ENCODE results near the gene ACOXL.

ACOXL gene

GRCh38 chr2:110802208-110802932 is 70.0 kb downstream of the ACOXL start:
- peak overlapping the region; percentile 17 for H3K4me3 ChIP-seq (ENCODE audit: low read length)
- H3K4me1 ChIP-seq (ENCODE audit: control insufficient read depth, low read depth, low read length), result peaks cover 28% of the 10 kb centered on the region
- H3K9me3 ChIP-seq (ENCODE audit: control insufficient read depth, low read depth, low read length), result no peaks in the 10 kb centered on the region
- no peak overlapping the region for H3K27ac ChIP-seq (ENCODE audit: low read length)
- peaks cover 21% of the 10 kb centered on the region for H3K36me3 ChIP-seq (ENCODE audit: control insufficient read depth, low read depth, low read length)
- H3K27me3 ChIP-seq (ENCODE audit: control insufficient read depth, insufficient read depth, low read length), result no peaks in the 10 kb centered on the region
- peak overlapping the region; percentile 4 for H3K9ac ChIP-seq (ENCODE audit: low read length)

- no peak overlapping the region for H3K9ac ChIP-seq (ENCODE audit: low read length)
- H3K27ac ChIP-seq (ENCODE audit: low read length), result no peak overlapping the region
- H3K9me3 ChIP-seq (ENCODE audit: control insufficient read depth, low read depth, low read length), result no peaks in the 10 kb centered on the region
- peaks cover 11% of the 10 kb centered on the region for H3K36me3 ChIP-seq (ENCODE audit: control insufficient read depth, low read depth, low read length)
- no peak overlapping the region for H3K4me3 ChIP-seq (ENCODE audit: low read length)
- no peaks in the 10 kb centered on the region for H3K27me3 ChIP-seq (ENCODE audit: control insufficient read depth, insufficient read depth, low read length)
- peaks cover 28% of the 10 kb centered on the region for H3K4me1 ChIP-seq (ENCODE audit: control insufficient read depth, low read depth, low read length)
Measured at GRCh38 chr2:110804433-110804832, 72.1 kb downstream of the ACOXL start.

GRCh38 chr2:110804915-110805314 is 72.5 kb downstream of the ACOXL start:
- Histone ChIP-seq H3K9me3 (ENCODE audit: control insufficient read depth, low read depth, low read length) (no peaks in the 10 kb centered on the region), H3K27me3 (ENCODE audit: control insufficient read depth, insufficient read depth, low read length) (no peaks in the 10 kb centered on the region), H3K4me3 (ENCODE audit: low read length) (no peak overlapping the region), H3K36me3 (ENCODE audit: control insufficient read depth, low read depth, low read length) (peaks cover 8% of the 10 kb centered on the region), H3K27ac (ENCODE audit: low read length) (no peak overlapping the region), H3K4me1 (ENCODE audit: control insufficient read depth, low read depth, low read length) (peaks cover 28% of the 10 kb centered on the region), H3K9ac (ENCODE audit: low read length) (no peak overlapping the region)

GRCh38 chr2:110805894-110806452 is 73.6 kb downstream of the ACOXL start:
- H3K4me1 ChIP-seq (ENCODE audit: control insufficient read depth, low read depth, low read length), result peaks cover 25% of the 10 kb centered on the region
- peaks cover 14% of the 10 kb centered on the region for H3K36me3 ChIP-seq (ENCODE audit: control insufficient read depth, low read depth, low read length)
- H3K27me3 ChIP-seq (ENCODE audit: control insufficient read depth, insufficient read depth, low read length), result no peaks in the 10 kb centered on the region
- H3K9me3 ChIP-seq (ENCODE audit: control insufficient read depth, low read depth, low read length), result no peaks in the 10 kb centered on the region
- H3K4me3 ChIP-seq (ENCODE audit: low read length), result no peak overlapping the region
- no peak overlapping the region for H3K27ac ChIP-seq (ENCODE audit: low read length)
- no peak overlapping the region for H3K9ac ChIP-seq (ENCODE audit: low read length)

- peaks cover 9% of the 10 kb centered on the region for H3K4me1 ChIP-seq (ENCODE audit: control insufficient read depth, low read depth, low read length)
- no peaks in the 10 kb centered on the region for H3K27me3 ChIP-seq (ENCODE audit: control insufficient read depth, insufficient read depth, low read length)
Measured at GRCh38 chr2:110807522-110807921, 75.1 kb downstream of the ACOXL start.

GRCh38 chr2:110810404-110810803 is 78.0 kb downstream of the ACOXL start:
- no peak overlapping the region for H3K27ac ChIP-seq (ENCODE audit: low read length)
- no peaks in the 10 kb centered on the region for H3K27me3 ChIP-seq (ENCODE audit: control insufficient read depth, insufficient read depth, low read length)
- no peaks in the 10 kb centered on the region for H3K4me1 ChIP-seq (ENCODE audit: control insufficient read depth, low read depth, low read length)
- no peaks in the 10 kb centered on the region for H3K9me3 ChIP-seq (ENCODE audit: control insufficient read depth, low read depth, low read length)
- no peak overlapping the region for H3K4me3 ChIP-seq (ENCODE audit: low read length)
- H3K9ac ChIP-seq (ENCODE audit: low read length), result no peak overlapping the region
- peaks cover 9% of the 10 kb centered on the region for H3K36me3 ChIP-seq (ENCODE audit: control insufficient read depth, low read depth, low read length)

More at GRCh38 chr2:110807522-110807921, 75.1 kb downstream of the ACOXL start:
- Histone ChIP-seq H3K9me3 (ENCODE audit: control insufficient read depth, low read depth, low read length) (no peaks in the 10 kb centered on the region), H3K27ac (ENCODE audit: low read length) (no peak overlapping the region), H3K9ac (ENCODE audit: low read length) (no peak overlapping the region), H3K36me3 (ENCODE audit: control insufficient read depth, low read depth, low read length) (peaks cover 14% of the 10 kb centered on the region), H3K4me3 (ENCODE audit: low read length) (no peak overlapping the region)

GRCh38 chr2:110812726-110813645 is 80.6 kb downstream of the ACOXL start:
- no peak overlapping the region for H3K27ac ChIP-seq (ENCODE audit: low read length)

GRCh38 chr2:110813896-110814295 is 81.5 kb downstream of the ACOXL start:
- H3K27me3 ChIP-seq (ENCODE audit: control insufficient read depth, insufficient read depth, low read length), result no peaks in the 10 kb centered on the region
- no peak overlapping the region for H3K27ac ChIP-seq (ENCODE audit: low read length)
- H3K4me1 ChIP-seq (ENCODE audit: control insufficient read depth, low read depth, low read length), result no peaks in the 10 kb centered on the region
- peaks cover 7% of the 10 kb centered on the region for H3K36me3 ChIP-seq (ENCODE audit: control insufficient read depth, low read depth, low read length)
- H3K9me3 ChIP-seq (ENCODE audit: control insufficient read depth, low read depth, low read length), result no peaks in the 10 kb centered on the region
- H3K4me3 ChIP-seq (ENCODE audit: low read length), result no peak overlapping the region
- no peak overlapping the region for H3K9ac ChIP-seq (ENCODE audit: low read length)

More at GRCh38 chr2:110812726-110813645, 80.6 kb downstream of the ACOXL start:
- no peak overlapping the region for H3K4me3 ChIP-seq (ENCODE audit: low read length)
- H3K36me3 ChIP-seq (ENCODE audit: control insufficient read depth, low read depth, low read length), result peaks cover 7% of the 10 kb centered on the region
- H3K9me3 ChIP-seq (ENCODE audit: control insufficient read depth, low read depth, low read length), result no peaks in the 10 kb centered on the region
- H3K9ac ChIP-seq (ENCODE audit: low read length), result no peak overlapping the region
- H3K4me1 ChIP-seq (ENCODE audit: control insufficient read depth, low read depth, low read length), result no peaks in the 10 kb centered on the region
- H3K27me3 ChIP-seq (ENCODE audit: control insufficient read depth, insufficient read depth, low read length), result no peaks in the 10 kb centered on the region

- no peaks in the 10 kb centered on the region for H3K27me3 ChIP-seq (ENCODE audit: control insufficient read depth, insufficient read depth, low read length)
- no peak overlapping the region for H3K27ac ChIP-seq (ENCODE audit: low read length)
- no peaks in the 10 kb centered on the region for H3K4me1 ChIP-seq (ENCODE audit: control insufficient read depth, low read depth, low read length)
- no peak overlapping the region for H3K4me3 ChIP-seq (ENCODE audit: low read length)
- H3K9me3 ChIP-seq (ENCODE audit: control insufficient read depth, low read depth, low read length), result no peaks in the 10 kb centered on the region
- no peak overlapping the region for H3K9ac ChIP-seq (ENCODE audit: low read length)
- H3K36me3 ChIP-seq (ENCODE audit: control insufficient read depth, low read depth, low read length), result no peaks in the 10 kb centered on the region
Measured at GRCh38 chr2:110815938-110816337, 83.6 kb downstream of the ACOXL start.

GRCh38 chr2:110816404-110817365 is 84.3 kb downstream of the ACOXL start:
- Histone ChIP-seq H3K27me3 (ENCODE audit: control insufficient read depth, insufficient read depth, low read length) (no peaks in the 10 kb centered on the region), H3K9ac (ENCODE audit: low read length) (no peak overlapping the region), H3K9me3 (ENCODE audit: control insufficient read depth, low read depth, low read length) (no peaks in the 10 kb centered on the region), H3K4me3 (ENCODE audit: low read length) (no peak overlapping the region), H3K4me1 (ENCODE audit: control insufficient read depth, low read depth, low read length) (no peaks in the 10 kb centered on the region), H3K36me3 (ENCODE audit: control insufficient read depth, low read depth, low read length) (peaks cover 3% of the 10 kb centered on the region), H3K27ac (ENCODE audit: low read length) (no peak overlapping the region)
